ENCODE results near the gene YARS2.

DNA sequence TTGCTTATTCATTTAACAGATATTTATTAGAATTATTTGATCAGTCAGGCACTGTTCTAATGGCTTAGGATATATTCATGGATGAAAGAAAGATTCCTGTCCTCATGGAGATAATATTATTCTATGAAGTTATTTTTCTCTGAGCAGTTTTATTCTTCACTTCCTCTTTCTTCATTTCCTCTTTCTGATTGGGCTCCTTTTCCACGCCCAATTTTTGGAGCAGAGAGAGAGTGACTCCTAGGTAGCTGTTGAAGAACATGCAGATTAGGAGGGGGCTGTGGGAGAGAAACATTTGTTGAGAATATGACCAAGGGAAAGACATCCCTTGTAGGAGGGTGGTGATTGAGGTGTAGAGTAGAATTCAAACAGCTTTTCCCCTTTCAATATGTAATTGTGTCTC lies 6.0 kb upstream of the YARS2 start:
- TF ChIP-seq POLR2AphosphoS5 (IDR thresholded peaks at IDR 0.05; ENCODE audit: low read depth) (no peak), JUNB (IDR thresholded peaks at IDR 0.05; ENCODE audit: unreplicated experiment) (no peak)
- TF ChIP-seq, protein P1, sequence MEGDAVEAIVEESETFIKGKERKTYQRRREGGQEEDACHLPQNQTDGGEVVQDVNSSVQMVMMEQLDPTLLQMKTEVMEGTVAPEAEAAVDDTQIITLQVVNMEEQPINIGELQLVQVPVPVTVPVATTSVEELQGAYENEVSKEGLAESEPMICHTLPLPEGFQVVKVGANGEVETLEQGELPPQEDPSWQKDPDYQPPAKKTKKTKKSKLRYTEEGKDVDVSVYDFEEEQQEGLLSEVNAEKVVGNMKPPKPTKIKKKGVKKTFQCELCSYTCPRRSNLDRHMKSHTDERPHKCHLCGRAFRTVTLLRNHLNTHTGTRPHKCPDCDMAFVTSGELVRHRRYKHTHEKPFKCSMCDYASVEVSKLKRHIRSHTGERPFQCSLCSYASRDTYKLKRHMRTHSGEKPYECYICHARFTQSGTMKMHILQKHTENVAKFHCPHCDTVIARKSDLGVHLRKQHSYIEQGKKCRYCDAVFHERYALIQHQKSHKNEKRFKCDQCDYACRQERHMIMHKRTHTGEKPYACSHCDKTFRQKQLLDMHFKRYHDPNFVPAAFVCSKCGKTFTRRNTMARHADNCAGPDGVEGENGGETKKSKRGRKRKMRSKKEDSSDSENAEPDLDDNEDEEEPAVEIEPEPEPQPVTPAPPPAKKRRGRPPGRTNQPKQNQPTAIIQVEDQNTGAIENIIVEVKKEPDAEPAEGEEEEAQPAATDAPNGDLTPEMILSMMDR (conservative IDR thresholded peaks at IDR 0.05; ENCODE audit: low read depth in 2 of 2): no peak
- TF ChIP-seq, protein P2, sequence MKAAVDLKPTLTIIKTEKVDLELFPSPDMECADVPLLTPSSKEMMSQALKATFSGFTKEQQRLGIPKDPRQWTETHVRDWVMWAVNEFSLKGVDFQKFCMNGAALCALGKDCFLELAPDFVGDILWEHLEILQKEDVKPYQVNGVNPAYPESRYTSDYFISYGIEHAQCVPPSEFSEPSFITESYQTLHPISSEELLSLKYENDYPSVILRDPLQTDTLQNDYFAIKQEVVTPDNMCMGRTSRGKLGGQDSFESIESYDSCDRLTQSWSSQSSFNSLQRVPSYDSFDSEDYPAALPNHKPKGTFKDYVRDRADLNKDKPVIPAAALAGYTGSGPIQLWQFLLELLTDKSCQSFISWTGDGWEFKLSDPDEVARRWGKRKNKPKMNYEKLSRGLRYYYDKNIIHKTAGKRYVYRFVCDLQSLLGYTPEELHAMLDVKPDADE (IDR thresholded peaks at IDR 0.05): no peak
- TF ChIP-seq, protein P3, sequence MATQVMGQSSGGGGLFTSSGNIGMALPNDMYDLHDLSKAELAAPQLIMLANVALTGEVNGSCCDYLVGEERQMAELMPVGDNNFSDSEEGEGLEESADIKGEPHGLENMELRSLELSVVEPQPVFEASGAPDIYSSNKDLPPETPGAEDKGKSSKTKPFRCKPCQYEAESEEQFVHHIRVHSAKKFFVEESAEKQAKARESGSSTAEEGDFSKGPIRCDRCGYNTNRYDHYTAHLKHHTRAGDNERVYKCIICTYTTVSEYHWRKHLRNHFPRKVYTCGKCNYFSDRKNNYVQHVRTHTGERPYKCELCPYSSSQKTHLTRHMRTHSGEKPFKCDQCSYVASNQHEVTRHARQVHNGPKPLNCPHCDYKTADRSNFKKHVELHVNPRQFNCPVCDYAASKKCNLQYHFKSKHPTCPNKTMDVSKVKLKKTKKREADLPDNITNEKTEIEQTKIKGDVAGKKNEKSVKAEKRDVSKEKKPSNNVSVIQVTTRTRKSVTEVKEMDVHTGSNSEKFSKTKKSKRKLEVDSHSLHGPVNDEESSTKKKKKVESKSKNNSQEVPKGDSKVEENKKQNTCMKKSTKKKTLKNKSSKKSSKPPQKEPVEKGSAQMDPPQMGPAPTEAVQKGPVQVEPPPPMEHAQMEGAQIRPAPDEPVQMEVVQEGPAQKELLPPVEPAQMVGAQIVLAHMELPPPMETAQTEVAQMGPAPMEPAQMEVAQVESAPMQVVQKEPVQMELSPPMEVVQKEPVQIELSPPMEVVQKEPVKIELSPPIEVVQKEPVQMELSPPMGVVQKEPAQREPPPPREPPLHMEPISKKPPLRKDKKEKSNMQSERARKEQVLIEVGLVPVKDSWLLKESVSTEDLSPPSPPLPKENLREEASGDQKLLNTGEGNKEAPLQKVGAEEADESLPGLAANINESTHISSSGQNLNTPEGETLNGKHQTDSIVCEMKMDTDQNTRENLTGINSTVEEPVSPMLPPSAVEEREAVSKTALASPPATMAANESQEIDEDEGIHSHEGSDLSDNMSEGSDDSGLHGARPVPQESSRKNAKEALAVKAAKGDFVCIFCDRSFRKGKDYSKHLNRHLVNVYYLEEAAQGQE (IDR thresholded peaks at IDR 0.05; ENCODE audit: unreplicated experiment): no peak
